ENCODE measurements around the gene MAPK10. TPM values are rescaled to one million over a fixed set of nuclear protein-coding genes. Genes with fewer than 3 reads are reported as not detected.

MAPK10 gene
- total and polyA plus RNA-seq, 2 of the 8 experiments (the other 6 are each of a cell fraction or from before 2014, with no cell fraction given) = 2.5 to 3.1 TPM

DNA sequence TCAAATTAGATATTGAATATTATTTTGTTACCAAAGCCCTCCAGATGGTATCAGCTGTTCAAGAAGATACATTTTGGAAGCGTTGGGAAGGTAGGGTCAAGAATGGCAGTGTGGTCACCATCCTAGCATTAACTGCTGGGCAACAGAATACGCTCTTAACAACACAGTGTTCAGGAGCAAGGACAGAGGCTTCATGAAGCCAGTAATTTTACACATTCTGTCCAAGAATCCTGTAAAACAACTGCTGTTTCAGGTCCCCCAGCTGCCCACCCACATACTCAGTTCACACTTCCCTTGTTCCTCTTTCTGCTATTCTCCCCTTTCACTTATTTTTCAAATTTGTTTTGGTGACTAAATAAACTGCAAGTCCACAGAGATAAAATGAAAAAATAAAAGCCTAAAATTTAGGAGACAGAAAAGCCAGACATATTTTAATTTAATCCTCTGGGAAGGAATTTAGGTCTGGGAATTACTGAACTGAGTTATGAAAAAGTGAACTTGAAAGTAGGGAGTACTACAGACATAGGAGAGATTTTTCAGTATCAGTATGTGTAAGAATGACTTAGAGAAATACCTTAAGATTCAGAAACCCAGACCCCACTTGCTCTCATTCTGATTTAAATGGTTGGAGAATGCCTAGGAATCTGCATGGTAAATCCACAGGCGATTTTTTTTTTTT lies 406.7 kb downstream of the MAPK10 start (continued):
- TF ChIP-seq, protein P1, sequence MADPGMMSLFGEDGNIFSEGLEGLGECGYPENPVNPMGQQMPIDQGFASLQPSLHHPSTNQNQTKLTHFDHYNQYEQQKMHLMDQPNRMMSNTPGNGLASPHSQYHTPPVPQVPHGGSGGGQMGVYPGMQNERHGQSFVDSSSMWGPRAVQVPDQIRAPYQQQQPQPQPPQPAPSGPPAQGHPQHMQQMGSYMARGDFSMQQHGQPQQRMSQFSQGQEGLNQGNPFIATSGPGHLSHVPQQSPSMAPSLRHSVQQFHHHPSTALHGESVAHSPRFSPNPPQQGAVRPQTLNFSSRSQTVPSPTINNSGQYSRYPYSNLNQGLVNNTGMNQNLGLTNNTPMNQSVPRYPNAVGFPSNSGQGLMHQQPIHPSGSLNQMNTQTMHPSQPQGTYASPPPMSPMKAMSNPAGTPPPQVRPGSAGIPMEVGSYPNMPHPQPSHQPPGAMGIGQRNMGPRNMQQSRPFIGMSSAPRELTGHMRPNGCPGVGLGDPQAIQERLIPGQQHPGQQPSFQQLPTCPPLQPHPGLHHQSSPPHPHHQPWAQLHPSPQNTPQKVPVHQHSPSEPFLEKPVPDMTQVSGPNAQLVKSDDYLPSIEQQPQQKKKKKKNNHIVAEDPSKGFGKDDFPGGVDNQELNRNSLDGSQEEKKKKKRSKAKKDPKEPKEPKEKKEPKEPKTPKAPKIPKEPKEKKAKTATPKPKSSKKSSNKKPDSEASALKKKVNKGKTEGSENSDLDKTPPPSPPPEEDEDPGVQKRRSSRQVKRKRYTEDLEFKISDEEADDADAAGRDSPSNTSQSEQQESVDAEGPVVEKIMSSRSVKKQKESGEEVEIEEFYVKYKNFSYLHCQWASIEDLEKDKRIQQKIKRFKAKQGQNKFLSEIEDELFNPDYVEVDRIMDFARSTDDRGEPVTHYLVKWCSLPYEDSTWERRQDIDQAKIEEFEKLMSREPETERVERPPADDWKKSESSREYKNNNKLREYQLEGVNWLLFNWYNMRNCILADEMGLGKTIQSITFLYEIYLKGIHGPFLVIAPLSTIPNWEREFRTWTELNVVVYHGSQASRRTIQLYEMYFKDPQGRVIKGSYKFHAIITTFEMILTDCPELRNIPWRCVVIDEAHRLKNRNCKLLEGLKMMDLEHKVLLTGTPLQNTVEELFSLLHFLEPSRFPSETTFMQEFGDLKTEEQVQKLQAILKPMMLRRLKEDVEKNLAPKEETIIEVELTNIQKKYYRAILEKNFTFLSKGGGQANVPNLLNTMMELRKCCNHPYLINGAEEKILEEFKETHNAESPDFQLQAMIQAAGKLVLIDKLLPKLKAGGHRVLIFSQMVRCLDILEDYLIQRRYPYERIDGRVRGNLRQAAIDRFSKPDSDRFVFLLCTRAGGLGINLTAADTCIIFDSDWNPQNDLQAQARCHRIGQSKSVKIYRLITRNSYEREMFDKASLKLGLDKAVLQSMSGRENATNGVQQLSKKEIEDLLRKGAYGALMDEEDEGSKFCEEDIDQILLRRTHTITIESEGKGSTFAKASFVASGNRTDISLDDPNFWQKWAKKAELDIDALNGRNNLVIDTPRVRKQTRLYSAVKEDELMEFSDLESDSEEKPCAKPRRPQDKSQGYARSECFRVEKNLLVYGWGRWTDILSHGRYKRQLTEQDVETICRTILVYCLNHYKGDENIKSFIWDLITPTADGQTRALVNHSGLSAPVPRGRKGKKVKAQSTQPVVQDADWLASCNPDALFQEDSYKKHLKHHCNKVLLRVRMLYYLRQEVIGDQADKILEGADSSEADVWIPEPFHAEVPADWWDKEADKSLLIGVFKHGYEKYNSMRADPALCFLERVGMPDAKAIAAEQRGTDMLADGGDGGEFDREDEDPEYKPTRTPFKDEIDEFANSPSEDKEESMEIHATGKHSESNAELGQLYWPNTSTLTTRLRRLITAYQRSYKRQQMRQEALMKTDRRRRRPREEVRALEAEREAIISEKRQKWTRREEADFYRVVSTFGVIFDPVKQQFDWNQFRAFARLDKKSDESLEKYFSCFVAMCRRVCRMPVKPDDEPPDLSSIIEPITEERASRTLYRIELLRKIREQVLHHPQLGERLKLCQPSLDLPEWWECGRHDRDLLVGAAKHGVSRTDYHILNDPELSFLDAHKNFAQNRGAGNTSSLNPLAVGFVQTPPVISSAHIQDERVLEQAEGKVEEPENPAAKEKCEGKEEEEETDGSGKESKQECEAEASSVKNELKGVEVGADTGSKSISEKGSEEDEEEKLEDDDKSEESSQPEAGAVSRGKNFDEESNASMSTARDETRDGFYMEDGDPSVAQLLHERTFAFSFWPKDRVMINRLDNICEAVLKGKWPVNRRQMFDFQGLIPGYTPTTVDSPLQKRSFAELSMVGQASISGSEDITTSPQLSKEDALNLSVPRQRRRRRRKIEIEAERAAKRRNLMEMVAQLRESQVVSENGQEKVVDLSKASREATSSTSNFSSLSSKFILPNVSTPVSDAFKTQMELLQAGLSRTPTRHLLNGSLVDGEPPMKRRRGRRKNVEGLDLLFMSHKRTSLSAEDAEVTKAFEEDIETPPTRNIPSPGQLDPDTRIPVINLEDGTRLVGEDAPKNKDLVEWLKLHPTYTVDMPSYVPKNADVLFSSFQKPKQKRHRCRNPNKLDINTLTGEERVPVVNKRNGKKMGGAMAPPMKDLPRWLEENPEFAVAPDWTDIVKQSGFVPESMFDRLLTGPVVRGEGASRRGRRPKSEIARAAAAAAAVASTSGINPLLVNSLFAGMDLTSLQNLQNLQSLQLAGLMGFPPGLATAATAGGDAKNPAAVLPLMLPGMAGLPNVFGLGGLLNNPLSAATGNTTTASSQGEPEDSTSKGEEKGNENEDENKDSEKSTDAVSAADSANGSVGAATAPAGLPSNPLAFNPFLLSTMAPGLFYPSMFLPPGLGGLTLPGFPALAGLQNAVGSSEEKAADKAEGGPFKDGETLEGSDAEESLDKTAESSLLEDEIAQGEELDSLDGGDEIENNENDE (IDR thresholded peaks at IDR 0.05; ENCODE audit: insufficient replicate concordance, low read length) = no peak
- no peak for TF ChIP-seq JUND (IDR thresholded peaks at IDR 0.05; ENCODE audit: low read length)
- TF ChIP-seq JUN (IDR thresholded peaks at IDR 0.05; ENCODE audit: low read depth, low read length) = no peak
